ENCODE results near the gene DHH.
A peak's percentile ranks its signal among the peaks of the same experiment; 100 is the strongest.

The DHH gene

DNA sequence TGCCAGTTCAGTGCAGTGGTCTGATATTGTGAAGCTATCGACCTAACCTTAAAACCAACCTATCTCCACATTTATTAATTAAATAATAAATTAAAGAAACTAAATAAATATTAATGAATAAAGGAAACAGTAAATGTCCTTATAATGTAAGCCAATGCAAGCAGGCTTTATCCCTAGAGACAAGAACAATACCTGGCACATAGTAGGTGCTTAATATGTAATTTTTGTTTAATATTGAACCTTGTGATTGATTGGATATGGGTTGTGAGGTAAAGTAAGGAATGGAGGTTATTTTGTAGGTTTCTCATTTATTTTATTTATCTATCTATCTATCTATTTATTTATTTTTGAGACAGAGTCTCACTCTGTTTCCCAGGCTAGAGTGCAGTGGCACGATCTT lies 44.4 kb upstream of the DHH start:
- Histone ChIP-seq H3K4me1 (ENCODE audit: control insufficient read depth, insufficient read depth, low read length) (peaks cover 6% of the 10 kb centered on the region; the same call in 1 of the 2 replicates), H3K4me3 (ENCODE audit: low read depth, low read length) (no peak overlapping the region), H3K36me3 (ENCODE audit: control insufficient read depth in 2 of 2, insufficient read depth in 1 of 2, low read length in 2 of 2) (no peaks in the 10 kb centered on the region; a peak in 1 of 3 replicates), H3K27ac (ENCODE audit: extremely low read depth, low read depth, low read length) (0 out of 2 replicates have a peak overlapping the region, but pooled peaks have one; percentile 18), H3K9me3 (ENCODE audit: control insufficient read depth, insufficient read depth, low read depth, low read length) (no peaks in the 10 kb centered on the region)
- TF ChIP-seq ZNF214 (tag by site-specific recombination; IDR thresholded peaks at IDR 0.05; ENCODE audit: borderline replicate concordance) (no peak), SETDB1 (IDR thresholded peaks at IDR 0.05; ENCODE audit: insufficient read length, low read length) (no peak), ZNF155 (tag by site-specific recombination; IDR thresholded peaks at IDR 0.05) (no peak), ZBTB20 (tag by site-specific recombination; IDR thresholded peaks at IDR 0.05) (no peak), PRDM6 (tag by site-specific recombination; IDR thresholded peaks at IDR 0.05) (no peak), ZFP69B (tag by site-specific recombination; IDR thresholded peaks at IDR 0.05) (no peak), ZNF629 (tag by site-specific recombination; IDR thresholded peaks at IDR 0.05) (no peak), ZBTB1 (tag by site-specific recombination; IDR thresholded peaks at IDR 0.05) (no peak)
- TF ChIP-seq, protein P1, sequence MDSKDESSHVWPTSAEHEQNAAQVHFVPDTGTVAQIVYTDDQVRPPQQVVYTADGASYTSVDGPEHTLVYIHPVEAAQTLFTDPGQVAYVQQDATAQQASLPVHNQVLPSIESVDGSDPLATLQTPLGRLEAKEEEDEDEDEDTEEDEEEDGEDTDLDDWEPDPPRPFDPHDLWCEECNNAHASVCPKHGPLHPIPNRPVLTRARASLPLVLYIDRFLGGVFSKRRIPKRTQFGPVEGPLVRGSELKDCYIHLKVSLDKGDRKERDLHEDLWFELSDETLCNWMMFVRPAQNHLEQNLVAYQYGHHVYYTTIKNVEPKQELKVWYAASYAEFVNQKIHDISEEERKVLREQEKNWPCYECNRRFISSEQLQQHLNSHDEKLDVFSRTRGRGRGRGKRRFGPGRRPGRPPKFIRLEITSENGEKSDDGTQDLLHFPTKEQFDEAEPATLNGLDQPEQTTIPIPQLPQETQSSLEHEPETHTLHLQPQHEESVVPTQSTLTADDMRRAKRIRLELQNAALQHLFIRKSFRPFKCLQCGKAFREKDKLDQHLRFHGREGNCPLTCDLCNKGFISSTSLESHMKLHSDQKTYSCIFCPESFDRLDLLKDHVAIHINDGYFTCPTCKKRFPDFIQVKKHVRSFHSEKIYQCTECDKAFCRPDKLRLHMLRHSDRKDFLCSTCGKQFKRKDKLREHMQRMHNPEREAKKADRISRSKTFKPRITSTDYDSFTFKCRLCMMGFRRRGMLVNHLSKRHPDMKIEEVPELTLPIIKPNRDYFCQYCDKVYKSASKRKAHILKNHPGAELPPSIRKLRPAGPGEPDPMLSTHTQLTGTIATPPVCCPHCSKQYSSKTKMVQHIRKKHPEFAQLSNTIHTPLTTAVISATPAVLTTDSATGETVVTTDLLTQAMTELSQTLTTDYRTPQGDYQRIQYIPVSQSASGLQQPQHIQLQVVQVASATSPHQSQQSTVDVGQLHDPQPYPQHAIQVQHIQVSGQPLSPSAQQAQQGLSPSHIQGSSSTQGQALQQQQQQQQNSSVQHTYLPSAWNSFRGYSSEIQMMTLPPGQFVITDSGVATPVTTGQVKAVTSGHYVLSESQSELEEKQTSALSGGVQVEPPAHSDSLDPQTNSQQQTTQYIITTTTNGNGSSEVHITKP (tag by site-specific recombination; IDR thresholded peaks at IDR 0.05): no peak
- TF ChIP-seq, protein P2, sequence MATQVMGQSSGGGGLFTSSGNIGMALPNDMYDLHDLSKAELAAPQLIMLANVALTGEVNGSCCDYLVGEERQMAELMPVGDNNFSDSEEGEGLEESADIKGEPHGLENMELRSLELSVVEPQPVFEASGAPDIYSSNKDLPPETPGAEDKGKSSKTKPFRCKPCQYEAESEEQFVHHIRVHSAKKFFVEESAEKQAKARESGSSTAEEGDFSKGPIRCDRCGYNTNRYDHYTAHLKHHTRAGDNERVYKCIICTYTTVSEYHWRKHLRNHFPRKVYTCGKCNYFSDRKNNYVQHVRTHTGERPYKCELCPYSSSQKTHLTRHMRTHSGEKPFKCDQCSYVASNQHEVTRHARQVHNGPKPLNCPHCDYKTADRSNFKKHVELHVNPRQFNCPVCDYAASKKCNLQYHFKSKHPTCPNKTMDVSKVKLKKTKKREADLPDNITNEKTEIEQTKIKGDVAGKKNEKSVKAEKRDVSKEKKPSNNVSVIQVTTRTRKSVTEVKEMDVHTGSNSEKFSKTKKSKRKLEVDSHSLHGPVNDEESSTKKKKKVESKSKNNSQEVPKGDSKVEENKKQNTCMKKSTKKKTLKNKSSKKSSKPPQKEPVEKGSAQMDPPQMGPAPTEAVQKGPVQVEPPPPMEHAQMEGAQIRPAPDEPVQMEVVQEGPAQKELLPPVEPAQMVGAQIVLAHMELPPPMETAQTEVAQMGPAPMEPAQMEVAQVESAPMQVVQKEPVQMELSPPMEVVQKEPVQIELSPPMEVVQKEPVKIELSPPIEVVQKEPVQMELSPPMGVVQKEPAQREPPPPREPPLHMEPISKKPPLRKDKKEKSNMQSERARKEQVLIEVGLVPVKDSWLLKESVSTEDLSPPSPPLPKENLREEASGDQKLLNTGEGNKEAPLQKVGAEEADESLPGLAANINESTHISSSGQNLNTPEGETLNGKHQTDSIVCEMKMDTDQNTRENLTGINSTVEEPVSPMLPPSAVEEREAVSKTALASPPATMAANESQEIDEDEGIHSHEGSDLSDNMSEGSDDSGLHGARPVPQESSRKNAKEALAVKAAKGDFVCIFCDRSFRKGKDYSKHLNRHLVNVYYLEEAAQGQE (tag by site-specific recombination; IDR thresholded peaks at IDR 0.05): no peak
- ChIA-PET POLR2A (interaction anchor here (2.0 kb wide), 1 partner anchor 8 kb away, joined by 11 read pairs; the partner anchor contains the start of gene TUBA1B), CTCF (interaction anchor here (0.8 kb wide), 1 partner anchor 8 kb away, joined by 5 read pairs; no protein-coding TSS in a partner anchor)

DNA sequence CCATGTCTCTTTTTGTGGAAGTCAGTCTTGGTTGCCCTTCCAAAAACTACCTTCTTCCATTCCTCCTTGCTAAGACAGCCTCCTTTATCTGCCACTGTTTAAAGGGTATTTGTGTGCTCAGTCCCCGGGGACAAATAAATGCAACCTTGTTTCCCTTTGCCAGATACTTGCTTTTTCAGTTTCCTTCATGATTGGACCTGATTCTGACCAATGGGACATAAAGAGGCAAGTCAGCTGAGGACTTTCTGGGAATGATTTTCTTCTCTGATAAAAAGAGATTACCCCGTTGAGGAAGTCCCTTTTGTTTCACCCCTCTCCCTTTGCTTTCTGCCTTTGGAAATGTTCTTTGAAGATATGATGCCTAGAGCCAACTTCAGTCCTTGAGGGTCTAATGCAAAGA lies 44.0 kb upstream of the DHH start:
- ChIA-PET POLR2A (interaction anchor here (0.6 to 2.0 kb wide), 2 partner anchors 8 to 91 kb away, joined by 4 to 11 read pairs; partner anchors contain the start of gene TUBA1B), CTCF (interaction anchor here (0.8 kb wide), 1 partner anchor 8 kb away, joined by 5 read pairs; no protein-coding TSS in a partner anchor)
- peaks cover 6% of the 10 kb centered on the region; the same call in 1 of the 2 replicates for H3K4me1 ChIP-seq (ENCODE audit: control insufficient read depth, insufficient read depth, low read length)
- peak overlapping the region; percentile 18 for H3K27ac ChIP-seq (ENCODE audit: extremely low read depth, low read depth, low read length)
- no peaks in the 10 kb centered on the region for H3K9me3 ChIP-seq (ENCODE audit: control insufficient read depth, insufficient read depth, low read depth, low read length)
- H3K36me3 ChIP-seq (ENCODE audit: control insufficient read depth in 2 of 2, insufficient read depth in 1 of 2, low read length in 2 of 2): no peaks in the 10 kb centered on the region; a peak in 1 of 3 replicates
- no peak overlapping the region for H3K4me3 ChIP-seq (ENCODE audit: low read depth, low read length)
- no peak for TF ChIP-seq GLI2 (tag by site-specific recombination; IDR thresholded peaks at IDR 0.05; ENCODE audit: borderline replicate concordance, low read depth)
- no peak for TF ChIP-seq SP2 (tag by site-specific recombination; IDR thresholded peaks at IDR 0.05)
- no peak for TF ChIP-seq ZNF174 (tag by site-specific recombination; IDR thresholded peaks at IDR 0.05)
- TF ChIP-seq ZNF335 (tag by site-specific recombination; conservative IDR thresholded peaks at IDR 0.05): peak; percentile 37; the same call in 1 of the 2 replicates
- peak; percentile 42; the same call in 1 of the 2 replicates for TF ChIP-seq IKZF3 (tag by site-specific recombination; IDR thresholded peaks at IDR 0.05)
- TF ChIP-seq BCL11A (tag by site-specific recombination; IDR thresholded peaks at IDR 0.05; ENCODE audit: low read depth): no peak
- no peak for TF ChIP-seq ZNF776 (tag by site-specific recombination; IDR thresholded peaks at IDR 0.05; ENCODE audit: borderline replicate concordance)
- TF ChIP-seq ZNF248 (tag by site-specific recombination; IDR thresholded peaks at IDR 0.05): no peak
- TF ChIP-seq, protein P3, sequence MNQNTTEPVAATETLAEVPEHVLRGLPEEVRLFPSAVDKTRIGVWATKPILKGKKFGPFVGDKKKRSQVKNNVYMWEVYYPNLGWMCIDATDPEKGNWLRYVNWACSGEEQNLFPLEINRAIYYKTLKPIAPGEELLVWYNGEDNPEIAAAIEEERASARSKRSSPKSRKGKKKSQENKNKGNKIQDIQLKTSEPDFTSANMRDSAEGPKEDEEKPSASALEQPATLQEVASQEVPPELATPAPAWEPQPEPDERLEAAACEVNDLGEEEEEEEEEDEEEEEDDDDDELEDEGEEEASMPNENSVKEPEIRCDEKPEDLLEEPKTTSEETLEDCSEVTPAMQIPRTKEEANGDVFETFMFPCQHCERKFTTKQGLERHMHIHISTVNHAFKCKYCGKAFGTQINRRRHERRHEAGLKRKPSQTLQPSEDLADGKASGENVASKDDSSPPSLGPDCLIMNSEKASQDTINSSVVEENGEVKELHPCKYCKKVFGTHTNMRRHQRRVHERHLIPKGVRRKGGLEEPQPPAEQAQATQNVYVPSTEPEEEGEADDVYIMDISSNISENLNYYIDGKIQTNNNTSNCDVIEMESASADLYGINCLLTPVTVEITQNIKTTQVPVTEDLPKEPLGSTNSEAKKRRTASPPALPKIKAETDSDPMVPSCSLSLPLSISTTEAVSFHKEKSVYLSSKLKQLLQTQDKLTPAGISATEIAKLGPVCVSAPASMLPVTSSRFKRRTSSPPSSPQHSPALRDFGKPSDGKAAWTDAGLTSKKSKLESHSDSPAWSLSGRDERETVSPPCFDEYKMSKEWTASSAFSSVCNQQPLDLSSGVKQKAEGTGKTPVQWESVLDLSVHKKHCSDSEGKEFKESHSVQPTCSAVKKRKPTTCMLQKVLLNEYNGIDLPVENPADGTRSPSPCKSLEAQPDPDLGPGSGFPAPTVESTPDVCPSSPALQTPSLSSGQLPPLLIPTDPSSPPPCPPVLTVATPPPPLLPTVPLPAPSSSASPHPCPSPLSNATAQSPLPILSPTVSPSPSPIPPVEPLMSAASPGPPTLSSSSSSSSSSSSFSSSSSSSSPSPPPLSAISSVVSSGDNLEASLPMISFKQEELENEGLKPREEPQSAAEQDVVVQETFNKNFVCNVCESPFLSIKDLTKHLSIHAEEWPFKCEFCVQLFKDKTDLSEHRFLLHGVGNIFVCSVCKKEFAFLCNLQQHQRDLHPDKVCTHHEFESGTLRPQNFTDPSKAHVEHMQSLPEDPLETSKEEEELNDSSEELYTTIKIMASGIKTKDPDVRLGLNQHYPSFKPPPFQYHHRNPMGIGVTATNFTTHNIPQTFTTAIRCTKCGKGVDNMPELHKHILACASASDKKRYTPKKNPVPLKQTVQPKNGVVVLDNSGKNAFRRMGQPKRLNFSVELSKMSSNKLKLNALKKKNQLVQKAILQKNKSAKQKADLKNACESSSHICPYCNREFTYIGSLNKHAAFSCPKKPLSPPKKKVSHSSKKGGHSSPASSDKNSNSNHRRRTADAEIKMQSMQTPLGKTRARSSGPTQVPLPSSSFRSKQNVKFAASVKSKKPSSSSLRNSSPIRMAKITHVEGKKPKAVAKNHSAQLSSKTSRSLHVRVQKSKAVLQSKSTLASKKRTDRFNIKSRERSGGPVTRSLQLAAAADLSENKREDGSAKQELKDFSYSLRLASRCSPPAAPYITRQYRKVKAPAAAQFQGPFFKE (tag by site-specific recombination; IDR thresholded peaks at IDR 0.05; ENCODE audit: borderline replicate concordance): no peak
- TF ChIP-seq WT1 (tag by site-specific recombination; IDR thresholded peaks at IDR 0.05): no peak
- TF ChIP-seq ZBTB20 (tag by site-specific recombination; IDR thresholded peaks at IDR 0.05): no peak
